H9 (cell line): Measurements from ENCODE around the gene IL1RAPL2. TPM values are rescaled to one million over a fixed set of nuclear protein-coding genes. Genes with fewer than 3 reads are reported as not detected.
A peak's percentile ranks its signal among the peaks of the same experiment; 100 is the strongest.

ENCODE experiments used
- DNase-seq: peaks from one replicate; pipeline ENCODE4 v3.0.0-alpha.2; 2017
- H2AFZ ChIP-seq: one replicate; pipeline ENCODE4 v1.6.1; 2013; ENCODE audit warnings: mild to moderate bottlenecking, low read length, control low read depth, moderate library complexity
- H2AK5ac ChIP-seq: 2 replicates; pipeline ENCODE4 v1.6.1; 2013; ENCODE audit warnings: low read length, control low read depth, mixed read lengths; ENCODE audit not compliant: insufficient read length
- H2BK120ac ChIP-seq: one replicate; pipeline ENCODE4 v1.6.1; 2013; ENCODE audit warnings: low read depth, mild to moderate bottlenecking, low read length, control low read depth, inconsistent platforms; ENCODE audit not compliant: poor library complexity, severe bottlenecking
- H2BK12ac ChIP-seq: 2 replicates; pipeline ENCODE4 v1.6.1; 2013; ENCODE audit warnings: low read length, control low read depth, mixed read lengths, low read depth; ENCODE audit not compliant: insufficient read length
- H2BK15ac ChIP-seq: 2 replicates; pipeline ENCODE4 v1.6.1; 2013; ENCODE audit warnings: low read depth, low read length, control low read depth
- H2BK20ac ChIP-seq: one replicate; pipeline ENCODE4 v1.6.1; 2013; ENCODE audit warnings: low read depth, mild to moderate bottlenecking, low read length, control low read depth, inconsistent platforms; ENCODE audit not compliant: poor library complexity, severe bottlenecking
- H2BK5ac ChIP-seq: 2 replicates; pipeline ENCODE4 v1.6.1; 2013; ENCODE audit warnings: low read length, control low read depth, mixed read lengths; ENCODE audit not compliant: insufficient read length
- H3K14ac ChIP-seq: 2 replicates; pipeline ENCODE4 v1.6.1; 2013; ENCODE audit warnings: low read length, control low read depth; ENCODE audit not compliant: insufficient read depth
- H3K18ac ChIP-seq: 2 replicates; pipeline ENCODE4 v1.6.1; 2013; ENCODE audit warnings: low read depth, mild to moderate bottlenecking, mixed read lengths, low read length, control low read depth; ENCODE audit not compliant: insufficient read length
- H3K23ac ChIP-seq: 2 replicates; pipeline ENCODE4 v1.6.1; 2013; ENCODE audit warnings: low read length, control low read depth, mixed read lengths, low read depth; ENCODE audit not compliant: insufficient read length
- H3K23me2 ChIP-seq: 2 replicates; pipeline ENCODE4 v1.6.1; 2013; ENCODE audit warnings: low read depth, mild to moderate bottlenecking, mixed read lengths, low read length, control low read depth; ENCODE audit not compliant: insufficient read length, poor library complexity, severe bottlenecking
- H3K27ac ChIP-seq: 2 replicates; pipeline ENCODE4 v1.5.1; 2013; ENCODE audit warnings: low read length, control low read depth, mixed read lengths, low read depth; ENCODE audit not compliant: insufficient read length
- H3K27me3 ChIP-seq: 2 replicates; pipeline ENCODE4 v1.6.1; 2013; ENCODE audit warnings: low read length, control low read depth, inconsistent platforms; ENCODE audit not compliant: insufficient read depth
- H3K4ac ChIP-seq: 2 replicates; pipeline ENCODE4 v1.6.1; 2013; ENCODE audit warnings: low read depth, mild to moderate bottlenecking, control low read depth, inconsistent platforms, low read length, moderate library complexity
- H3K4me1 ChIP-seq: 2 replicates; pipeline ENCODE4 v1.6.1; 2013; ENCODE audit warnings: low read length, control low read depth, inconsistent platforms; ENCODE audit not compliant: insufficient read depth
- H3K4me2 ChIP-seq: 2 replicates; pipeline ENCODE4 v1.6.1; 2013; ENCODE audit warnings: low read length, control low read depth, mixed read lengths; ENCODE audit not compliant: insufficient read length, insufficient read depth
- H3K56ac ChIP-seq: 2 replicates; pipeline ENCODE4 v1.6.1; 2013; ENCODE audit warnings: low read depth, mild to moderate bottlenecking, mixed read lengths, low read length, control low read depth; ENCODE audit not compliant: insufficient read length
- H3K79me1 ChIP-seq: 2 replicates; pipeline ENCODE4 v1.6.1; 2013; ENCODE audit warnings: low read depth, mild to moderate bottlenecking, moderate library complexity, low read length, control low read depth, inconsistent platforms; ENCODE audit not compliant: insufficient read depth, poor library complexity, severe bottlenecking
- H3K79me2 ChIP-seq: 2 replicates; pipeline ENCODE4 v1.6.1; 2013; ENCODE audit warnings: low read length, control low read depth, inconsistent platforms; ENCODE audit not compliant: insufficient read depth
- H3K9ac ChIP-seq: 2 replicates; pipeline ENCODE4 v1.6.1; 2013; ENCODE audit warnings: low read length, control low read depth, mixed read lengths; ENCODE audit not compliant: insufficient read length; ENCODE audit errors: extremely low read depth
- H3K9me3 ChIP-seq: one replicate; pipeline ENCODE4 v1.6.1; 2013; ENCODE audit warnings: low read depth, low read length, inconsistent platforms; ENCODE audit not compliant: control insufficient read depth
- H3T11ph ChIP-seq: one replicate; pipeline ENCODE4 v1.6.1; 2013; ENCODE audit warnings: mild to moderate bottlenecking, low read length, control low read depth, inconsistent platforms
- H4K20me1 ChIP-seq: one replicate; pipeline ENCODE4 v1.6.1; 2013; ENCODE audit not compliant: control insufficient read depth, insufficient read length, insufficient read depth
- H4K5ac ChIP-seq: 2 replicates; pipeline ENCODE4 v1.6.1; 2013; ENCODE audit warnings: low read depth, mild to moderate bottlenecking, mixed read lengths, low read length, control low read depth; ENCODE audit not compliant: insufficient read length
- H4K8ac ChIP-seq: replicated peaks from 2 replicates; pipeline ENCODE4 v1.6.1; 2013; ENCODE audit warnings: low read length, control low read depth, mixed read lengths, low read depth; ENCODE audit not compliant: insufficient read length
- H4K91ac ChIP-seq: 2 replicates; pipeline ENCODE4 v1.6.1; 2013; ENCODE audit warnings: low read depth, mild to moderate bottlenecking, moderate library complexity, mixed read lengths, low read length, control low read depth; ENCODE audit not compliant: insufficient read length
- H3K27ac Mint-ChIP-seq, 3 experiments: 2 replicates in 2 of 3; 3 replicates in 1 of 3; pipeline ENCODE4 v1.8.0; 2020 to 2021; ENCODE audit warnings: mixed read lengths in 3 of 3, mild to moderate bottlenecking in 1 of 3, moderate library complexity in 1 of 3
- H3K27me3 Mint-ChIP-seq: 2 replicates; pipeline ENCODE4 v1.8.0; 2021; ENCODE audit warnings: low read depth, mild to moderate bottlenecking, moderate library complexity, mixed read lengths
- H3K36me3 Mint-ChIP-seq, 3 experiments: 2 replicates in 2 of 3; 3 replicates in 1 of 3; pipeline ENCODE4 v1.8.0; 2020 to 2021; ENCODE audit warnings: low read depth in 3 of 3, mixed read lengths in 3 of 3; ENCODE audit not compliant: insufficient read depth in 1 of 3
- H3K4me1 Mint-ChIP-seq, 2 experiments: 2 replicates each; pipeline ENCODE4 v1.8.0; 2020; ENCODE audit warnings: mixed read lengths in 2 of 2
- H3K4me3 Mint-ChIP-seq, 2 experiments: 2 replicates in 1 of 2; 3 replicates in 1 of 2; pipeline ENCODE4 v1.8.0; 2020 to 2021; ENCODE audit warnings: mild to moderate bottlenecking in 2 of 2, mixed read lengths in 2 of 2, moderate library complexity in 1 of 2
- H3K9me3 Mint-ChIP-seq, 2 experiments: 2 replicates in 1 of 2; 3 replicates in 1 of 2; pipeline ENCODE4 v1.8.0; 2020; ENCODE audit warnings: mild to moderate bottlenecking in 2 of 2, mixed read lengths in 2 of 2, moderate library complexity in 1 of 2
- CTCF ChIP-seq: fragments of 200-600 bp; sonication (generic); conservative IDR thresholded peaks from 3 replicates; pipeline ENCODE4 v1.8.0; 2021; ENCODE audit warnings: antibody characterized with exemption, mild to moderate bottlenecking
- WGBS: extraction: QIAGEN DNeasy Blood & Tissue Kit; methylation state at CpG from one replicate; pipeline ENCODE4 v1.1.7; 2013; ENCODE audit warnings: missing lambda C conversion rate, low lambda C conversion rate, mixed read lengths; ENCODE audit not compliant: insufficient read length; ENCODE audit errors: extremely low coverage; 5-methylcytosine and 5-hydroxymethylcytosine counted together
- total RNA-seq: library from RNA; stranded (reverse); gene quantifications from 2 replicates; pipeline ENCODE4 v1.2.1, GENCODE V29; 2021

The IL1RAPL2 gene
- total RNA-seq, 1 experiment from 2014 or later = not detected

- Histone ChIP-seq H2BK15ac (no peak overlapping the region), H3K9me3 (no peaks in the 10 kb centered on the region), H2AFZ (no peak overlapping the region), H3K79me1 (no peaks in the 10 kb centered on the region), H4K91ac (no peak overlapping the region), H3K4ac (no peak overlapping the region), H2AK5ac (no peak overlapping the region), H2BK20ac (no peak overlapping the region), H2BK5ac (no peak overlapping the region), H3K23me2 (peaks cover 16% of the 10 kb centered on the region), H3K14ac (no peak overlapping the region), H3K4me2 (peak overlapping the region; percentile 99), H3K4me1 (no peaks in the 10 kb centered on the region), H2BK120ac (no peak overlapping the region), H3K56ac (no peak overlapping the region), H2BK12ac (no peak overlapping the region), H3K18ac (no peak overlapping the region), H3K23ac (no peak overlapping the region), H3K27me3 (peaks cover 33% of the 10 kb centered on the region), H3K9ac (no peak overlapping the region), H4K8ac (no peak overlapping the region), H4K20me1 (no peaks in the 10 kb centered on the region), H3K27ac (no peak overlapping the region), H3T11ph (no peak overlapping the region), H3K79me2 (no peaks in the 10 kb centered on the region), H4K5ac (no peak overlapping the region)
- Mint-ChIP-seq H3K4me1 (peaks cover 0 to 7% of the 10 kb centered on the region in 2 experiments; a peak in 2 of 4 replicates), H3K4me3 (peak overlapping the region in 1 of 2 experiments; percentile 91; a peak in 2 of 5 replicates), H3K36me3 (peaks cover 0 to 3% (median 0%) of the 10 kb centered on the region in 3 experiments; a peak in 1 of 7 replicates), H3K27me3 (peaks cover 56% of the 10 kb centered on the region), H3K9me3 (peaks cover 6 to 59% of the 10 kb centered on the region in 2 experiments; a peak in 4 of 5 replicates), H3K27ac (no peak overlapping the region)
- no peak for TF ChIP-seq CTCF
- peak; percentile 28 for DNase-seq
- no CpG with 5 or more reads among the region's 39 CpGs for WGBS
Observed at GRCh38 chrX:104564921-104565703, 887 bp upstream of the IL1RAPL2 start.
